A549 (cell line): ENCODE results near the gene MAP9. TPM values are rescaled to one million over a fixed set of nuclear protein-coding genes. Genes with fewer than 3 reads are reported as not detected.
"Not testable (repeated sequence)": the region's sequence is repeated elsewhere in the genome, so short reads cannot be mapped to it uniquely, and the experiment has no call there.

Source experiments
- ATAC-seq, 2 experiments: fragments of 200-7000 bp in 1 of 2; fragments of >200 bp in 1 of 2; cut with Nextera tagmentation in 1 of 2; cut with Tn5 transposase in 1 of 2; 3 replicates each; pipeline versions ENCODE4 v1.8.0 to v1.9.1; 2018 to 2020; ENCODE audit warnings: mild to moderate bottlenecking in 1 of 2, moderate library complexity in 1 of 2
- CTCF ChIA-PET: fragments of 300-600 bp; sonication (Branson Sonifier 250); formaldehyde crosslinking; extraction: SDS; loops from one replicate; lab custom pipeline; 2021; ENCODE audit warnings: antibody characterized with exemption, inconsistent platforms; lab: Yijun Ruan, JAX
- POLR2A ChIA-PET: fragments of 350-600 bp; formaldehyde crosslinking; extraction: SDS; loops from one replicate; lab custom pipeline; 2021; ENCODE audit warnings: antibody characterized with exemption, inconsistent platforms; lab: Yijun Ruan, JAX
- DNase-seq, 2 experiments: peaks; one replicate each; pipeline versions ENCODE4 v3.0.0 to v3.0.0-alpha.2; 2011 to 2016; ENCODE audit warnings: low read depth in 1 of 2, low spot score in 1 of 2
- FAIRE-seq: peaks from 2 replicates; lab custom pipeline; 2011; peaks lifted over from hg19 to GRCh38; lab: Jason Lieb, UNC
- H3K27ac ChIP-seq, 2 experiments: fragments of >200 bp; sonication (Bioruptor Twin); formaldehyde crosslinking; 3 replicates each; pipeline ENCODE4 v1.5.1; 2016 to 2017
- H3K4me1 ChIP-seq: fragments of >200 bp; sonication (Bioruptor Twin); formaldehyde crosslinking; 3 replicates; pipeline ENCODE4 v1.6.1; 2016
- H3K4me2 ChIP-seq: fragments of >200 bp; sonication (Bioruptor Twin); formaldehyde crosslinking; 3 replicates; pipeline ENCODE4 v1.6.1; 2016
- H3K4me3 ChIP-seq: fragments of >200 bp; sonication (Bioruptor Twin); formaldehyde crosslinking; 3 replicates; pipeline ENCODE4 v1.5.1; 2016
- H3K9me3 ChIP-seq: fragments of >200 bp; sonication (Bioruptor Twin); formaldehyde crosslinking; 3 replicates; pipeline ENCODE4 v1.6.1; 2016
- BHLHE40 ChIP-seq: IDR thresholded peaks from 2 replicates; pipeline ENCODE4 v1.6.1; 2012; ENCODE audit warnings: low read depth, low read length, inconsistent platforms
- CEBPB ChIP-seq, 2 experiments: fragments of >200 bp in 1 of 2; sonication (Bioruptor Twin) in 1 of 2; formaldehyde crosslinking in 1 of 2; IDR thresholded peaks; 2 replicates each; pipeline ENCODE4 v1.6.1; 2012 to 2016
- CHD2 ChIP-seq: fragments of 150-350 bp; IDR thresholded peaks from 2 replicates; pipeline ENCODE4 v1.6.1; 2014; ENCODE audit warnings: low read length; ENCODE audit not compliant: partially characterized antibody
- FOSL2 ChIP-seq, 2 experiments: fragments of 450-650 bp in 1 of 2; fragments of >200 bp in 1 of 2; sonication (Bioruptor Twin) in 1 of 2; formaldehyde crosslinking; IDR thresholded peaks; 2 replicates each; pipeline versions ENCODE4 v1.5.0 to v1.6.1; 2016 to 2020; ENCODE audit warnings: mild to moderate bottlenecking in 1 of 2, moderate library complexity in 1 of 2
- FOXS1 ChIP-seq: fragments of 250-450 bp; sonication (Bioruptor Pico); IDR thresholded peaks from 2 replicates; pipeline ENCODE4 v1.5.0; 2020; ENCODE audit warnings: mild to moderate bottlenecking, moderate library complexity
- HOXA7 ChIP-seq: fragments of 250-450 bp; sonication (Bioruptor Pico); IDR thresholded peaks from 2 replicates; pipeline ENCODE4 v1.5.0; 2020; ENCODE audit warnings: mild to moderate bottlenecking, moderate library complexity
- HOXB5 ChIP-seq: fragments of 250-450 bp; sonication (Bioruptor Pico); IDR thresholded peaks from 2 replicates; pipeline ENCODE4 v1.5.0; 2020; ENCODE audit warnings: mild to moderate bottlenecking, moderate library complexity
- JUN ChIP-seq, 2 experiments: fragments of >200 bp; sonication (Bioruptor Twin); formaldehyde crosslinking; IDR thresholded peaks; 2 replicates in 1 of 2; 3 replicates in 1 of 2; pipeline ENCODE4 v1.6.1; 2016 to 2017
- KDM1A ChIP-seq: fragments of 200-600 bp; sonication (generic); IDR thresholded peaks from 2 replicates; pipeline ENCODE4 v1.6.1; 2016; ENCODE audit warnings: low read depth, mild to moderate bottlenecking
- KDM5A ChIP-seq: fragments of 200-600 bp; sonication (generic); IDR thresholded peaks from 2 replicates; pipeline ENCODE4 v1.6.1; 2016; ENCODE audit warnings: antibody characterized with exemption, mild to moderate bottlenecking
- MAFK ChIP-seq: fragments of 450-650 bp; IDR thresholded peaks from 2 replicates; pipeline ENCODE4 v1.6.1; 2014; ENCODE audit not compliant: partially characterized antibody
- MAZ ChIP-seq: fragments of 150-350 bp; IDR thresholded peaks from 2 replicates; pipeline ENCODE4 v1.6.1; 2014; ENCODE audit warnings: antibody characterized with exemption, low read depth, low read length, borderline replicate concordance
- NR3C1 ChIP-seq: fragments of >200 bp; sonication (Bioruptor Twin); formaldehyde crosslinking; IDR thresholded peaks from 3 replicates; pipeline ENCODE4 v1.6.1; 2017
- PHF8 ChIP-seq: fragments of 200-600 bp; sonication (generic); IDR thresholded peaks from 2 replicates; pipeline ENCODE4 v1.6.1; 2016; ENCODE audit warnings: low read depth, mild to moderate bottlenecking, antibody characterized with exemption, moderate library complexity, borderline replicate concordance
- POLR2A ChIP-seq: IDR thresholded peaks from 2 replicates; pipeline ENCODE4 v1.6.1; 2012; ENCODE audit warnings: mild to moderate bottlenecking, low read length
- RAD21 ChIP-seq, 2 experiments: fragments of >200 bp in 1 of 2; sonication (Bioruptor Twin) in 1 of 2; formaldehyde crosslinking in 1 of 2; IDR thresholded peaks in 1 of 2; conservative IDR thresholded peaks in 1 of 2; 2 replicates in 1 of 2; 3 replicates in 1 of 2; pipeline ENCODE4 v1.6.1; 2012 to 2018; ENCODE audit warnings: inconsistent platforms in 1 of 2
- RCOR1 ChIP-seq: fragments of 150-350 bp; IDR thresholded peaks from 2 replicates; pipeline ENCODE4 v1.6.1; 2014; ENCODE audit warnings: antibody characterized with exemption, low read length, low read depth
- RFX5 ChIP-seq: fragments of 450-650 bp; IDR thresholded peaks from 2 replicates; pipeline ENCODE4 v1.7.1; 2014; ENCODE audit warnings: antibody characterized with exemption, mild to moderate bottlenecking, moderate library complexity
- RNF2 ChIP-seq: fragments of 200-600 bp; sonication (generic); IDR thresholded peaks from 2 replicates; pipeline ENCODE4 v1.6.1; 2016; ENCODE audit warnings: low read depth, mild to moderate bottlenecking, antibody characterized with exemption, moderate library complexity, borderline replicate concordance
- SREBF2 ChIP-seq: fragments of 450-650 bp; IDR thresholded peaks from 2 replicates; pipeline ENCODE4 v1.6.1; 2014; ENCODE audit warnings: mild to moderate bottlenecking, moderate library complexity
- TFCP2L1 ChIP-seq: fragments of 250-450 bp; sonication (Bioruptor Pico); IDR thresholded peaks from 2 replicates; pipeline ENCODE4 v1.5.0; 2021; ENCODE audit warnings: mild to moderate bottlenecking
- ZC3H11A ChIP-seq: fragments of 450-650 bp; IDR thresholded peaks from 2 replicates; pipeline ENCODE4 v1.6.1; 2014; ENCODE audit warnings: antibody characterized with exemption, mild to moderate bottlenecking
- ZFP36 ChIP-seq: fragments of 450-650 bp; IDR thresholded peaks from 2 replicates; pipeline ENCODE4 v1.6.1; 2014; ENCODE audit warnings: borderline replicate concordance; ENCODE audit not compliant: partially characterized antibody
- WGBS: methylation state at CpG from one replicate; pipeline ENCODE4 v1.1.6; 2017; ENCODE audit errors: missing lambda C conversion rate; 5-methylcytosine and 5-hydroxymethylcytosine counted together
- polyA minus RNA-seq: library from RNA; depleted of rRNA, polyadenylated mRNA; stranded (reverse); fragments of >200 nt; gene quantifications from 2 replicates; pipeline ENCODE4 v1.2.3, GENCODE V29; 2011; rRNA and poly(A)+ RNA removed
- polyA plus RNA-seq, 4 experiments: library from polyadenylated mRNA; depleted of rRNA in 3 of 4; stranded (reverse); fragments of >200 nt; fragmentation: RNase III in 1 of 4; extraction: RNeasy Plus Mini Kit Qiagen cat#74134 plus additional on column Dnase treatment in 1 of 4; gene quantifications; 2 replicates in 3 of 4; 3 replicates in 1 of 4; pipeline ENCODE4 v1.2.3, GENCODE V29; 2011 to 2017
- TF ChIP-seq, protein P1 (sequence below): fragments of 450-650 bp; IDR thresholded peaks from 2 replicates; pipeline ENCODE4 v1.6.1; 2014; ENCODE audit warnings: antibody characterized with exemption
- TF ChIP-seq, protein P2 (sequence below): fragments of >200 bp; sonication (Bioruptor Twin); formaldehyde crosslinking; IDR thresholded peaks from 3 replicates; pipeline ENCODE4 v1.6.1; 2016
- TF ChIP-seq, protein P3 (sequence below): IDR thresholded peaks from 2 replicates; pipeline ENCODE4 v1.6.1; 2012; ENCODE audit warnings: low read depth, borderline replicate concordance
- TF ChIP-seq, protein P4 (sequence below): fragments of >200 bp; sonication (Bioruptor Twin); formaldehyde crosslinking; IDR thresholded peaks from 2 replicates; pipeline ENCODE4 v1.6.1; 2016
- TF ChIP-seq, protein P5 (sequence below): IDR thresholded peaks from 2 replicates; pipeline ENCODE4 v1.6.1; 2012

The MAP9 gene
- polyA plus RNA-seq (2011; rRNA removed) = 11.4 and 18.1 TPM in 2 replicates
- 1.6 and 1.7 TPM in 2 replicates for polyA plus RNA-seq (2012; cell fraction: cytosol; rRNA removed)
- 1.8 and 2.2 TPM in 2 replicates for polyA plus RNA-seq (2012; cell fraction: nucleus; rRNA removed)
- polyA plus RNA-seq (2017; fragmentation: RNase III; extraction: RNeasy Plus Mini Kit Qiagen cat#74134 plus additional on column Dnase treatment) = 8.2 to 8.8 TPM (median 8.7 TPM) in 3 replicates
- polyA minus RNA-seq = 2.9 and 3.6 TPM in 2 replicates

DNA sequence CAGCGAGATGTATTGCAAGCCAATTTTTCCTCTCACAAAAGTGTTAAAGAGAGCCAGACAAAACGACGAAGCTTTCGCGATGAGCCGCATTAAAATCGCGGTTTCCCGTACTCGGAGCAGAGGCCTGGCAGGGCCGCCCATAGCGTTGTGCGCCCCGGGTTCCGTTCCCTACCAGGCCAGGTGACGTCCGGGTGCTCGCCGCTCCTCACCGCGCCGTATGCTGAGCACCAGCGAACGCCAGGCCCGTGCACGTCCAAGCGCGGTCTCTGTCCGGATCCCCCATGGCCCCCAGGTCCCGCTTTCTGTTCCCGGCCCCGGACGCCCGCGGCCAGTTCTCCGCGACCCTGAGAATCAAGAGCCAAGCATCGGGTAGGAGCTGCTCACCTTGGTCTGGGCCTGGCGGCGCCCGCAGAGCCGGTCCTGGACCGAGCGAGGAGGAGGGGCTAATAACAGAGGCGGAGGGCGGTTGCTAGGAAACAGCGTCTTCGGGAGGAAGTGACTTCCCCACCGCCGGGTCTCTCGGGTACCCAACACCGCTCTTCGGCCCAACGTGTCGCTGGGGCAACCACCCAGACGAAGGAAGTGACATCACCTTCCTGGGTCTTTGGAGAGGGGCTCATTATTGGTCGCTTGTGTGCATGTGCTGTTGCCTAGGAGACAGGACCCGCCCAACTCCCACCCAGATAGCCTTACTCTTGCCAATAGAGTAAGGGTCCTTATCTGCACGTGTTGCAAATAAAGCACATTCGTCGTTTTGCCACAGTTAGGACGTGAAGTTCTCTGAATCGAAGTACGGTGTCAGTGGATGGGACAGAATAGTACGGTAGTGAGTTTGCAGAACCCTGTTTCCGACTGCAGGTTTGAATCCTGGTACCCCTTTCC is at the start of gene MAP9:
Gene MAP9, minus strand, starts transcription at position 579 of the 882 bp plus-strand sequence. CDS start 1,115 bp downstream, outside the sequence.
- H3K9me3 ChIP-seq = no peaks in the 10 kb centered on the region
- H3K4me1 ChIP-seq = peaks cover 14% of the 10 kb centered on the region; the same call in 2 of the 3 replicates
- peak within 1 kb of the TSS; percentile 80 for H3K4me2 ChIP-seq
- CTCF ChIA-PET = no interaction called here
- peak; percentile 70 to 94 for DNase-seq
- POLR2A ChIA-PET = no interaction called here
- no peak for TF ChIP-seq BHLHE40
- no peak for TF ChIP-seq HOXA7
- peak; percentile 59; the same call in 1 of the 2 replicates for TF ChIP-seq PHF8
- no peak for TF ChIP-seq RAD21 (conservative IDR thresholded peaks at IDR 0.05 in 1 of 2, IDR thresholded peaks at IDR 0.05 in 1 of 2)
- peak; percentile 57; the same call in 1 of the 2 replicates for TF ChIP-seq KDM5A
- TF ChIP-seq JUN (IDR thresholded peaks at IDR 0.05) = no peak
- TF ChIP-seq, protein P1, sequence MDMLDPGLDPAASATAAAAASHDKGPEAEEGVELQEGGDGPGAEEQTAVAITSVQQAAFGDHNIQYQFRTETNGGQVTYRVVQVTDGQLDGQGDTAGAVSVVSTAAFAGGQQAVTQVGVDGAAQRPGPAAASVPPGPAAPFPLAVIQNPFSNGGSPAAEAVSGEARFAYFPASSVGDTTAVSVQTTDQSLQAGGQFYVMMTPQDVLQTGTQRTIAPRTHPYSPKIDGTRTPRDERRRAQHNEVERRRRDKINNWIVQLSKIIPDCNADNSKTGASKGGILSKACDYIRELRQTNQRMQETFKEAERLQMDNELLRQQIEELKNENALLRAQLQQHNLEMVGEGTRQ = peak; percentile 46
- TF ChIP-seq NR3C1 = no peak
- TF ChIP-seq, protein P2, sequence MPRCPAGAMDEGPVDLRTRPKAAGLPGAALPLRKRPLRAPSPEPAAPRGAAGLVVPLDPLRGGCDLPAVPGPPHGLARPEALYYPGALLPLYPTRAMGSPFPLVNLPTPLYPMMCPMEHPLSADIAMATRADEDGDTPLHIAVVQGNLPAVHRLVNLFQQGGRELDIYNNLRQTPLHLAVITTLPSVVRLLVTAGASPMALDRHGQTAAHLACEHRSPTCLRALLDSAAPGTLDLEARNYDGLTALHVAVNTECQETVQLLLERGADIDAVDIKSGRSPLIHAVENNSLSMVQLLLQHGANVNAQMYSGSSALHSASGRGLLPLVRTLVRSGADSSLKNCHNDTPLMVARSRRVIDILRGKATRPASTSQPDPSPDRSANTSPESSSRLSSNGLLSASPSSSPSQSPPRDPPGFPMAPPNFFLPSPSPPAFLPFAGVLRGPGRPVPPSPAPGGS = no peak
- TF ChIP-seq TFCP2L1 (CRISPR knock-in tag) = no peak
- TF ChIP-seq ZC3H11A = no peak
- TF ChIP-seq RFX5 = peak; percentile 70; the same call in 1 of the 2 replicates
- TF ChIP-seq KDM1A = 0 out of 2 replicates have a peak, but pooled peaks have one; percentile 31
- no peak for TF ChIP-seq RNF2
- TF ChIP-seq ZFP36 = no peak
- TF ChIP-seq POLR2A = peak; percentile 33
- TF ChIP-seq SREBF2 = no peak
- TF ChIP-seq MAZ = no peak
- H3K4me3 ChIP-seq = peak within 1 kb of the TSS; percentile 79
- peak; percentile 46 for FAIRE-seq
- peak within 1 kb of the TSS; percentile 71 to 76 for H3K27ac ChIP-seq
- ATAC-seq = peak; percentile 97 to 99
- 5% methylated on average over 24 of the region's 66 CpGs for WGBS

DNA sequence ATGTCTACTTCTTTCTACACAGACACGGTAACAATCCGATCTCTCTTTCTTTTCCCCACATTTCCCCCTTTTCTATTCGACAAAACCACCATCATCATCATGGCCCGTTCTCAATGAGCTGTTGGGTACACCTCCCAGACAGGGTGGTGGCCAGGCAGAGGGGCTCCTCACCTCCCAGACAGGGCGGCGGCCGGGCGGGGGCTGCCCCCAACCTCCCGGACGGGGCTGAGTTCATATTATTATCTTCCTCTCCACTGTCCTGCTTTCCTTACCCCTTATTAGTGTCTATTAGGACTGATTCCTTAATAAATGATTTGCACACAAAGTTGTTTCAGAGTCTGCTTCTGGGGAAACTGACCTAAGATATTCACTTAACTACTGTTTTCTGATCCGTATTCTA is 48.0 kb upstream of the MAP9 start:
- H3K4me1 ChIP-seq = peaks cover 11% of the 10 kb centered on the region
- ATAC-seq, DNase-seq, H3K9me3 ChIP-seq, H3K4me2 ChIP-seq, POLR2A ChIA-PET, CTCF ChIA-PET, FAIRE-seq, H3K4me3 ChIP-seq, H3K27ac ChIP-seq: not testable (repeated sequence)
- 60% methylated on average over 10 of the region's 11 CpGs for WGBS

DNA sequence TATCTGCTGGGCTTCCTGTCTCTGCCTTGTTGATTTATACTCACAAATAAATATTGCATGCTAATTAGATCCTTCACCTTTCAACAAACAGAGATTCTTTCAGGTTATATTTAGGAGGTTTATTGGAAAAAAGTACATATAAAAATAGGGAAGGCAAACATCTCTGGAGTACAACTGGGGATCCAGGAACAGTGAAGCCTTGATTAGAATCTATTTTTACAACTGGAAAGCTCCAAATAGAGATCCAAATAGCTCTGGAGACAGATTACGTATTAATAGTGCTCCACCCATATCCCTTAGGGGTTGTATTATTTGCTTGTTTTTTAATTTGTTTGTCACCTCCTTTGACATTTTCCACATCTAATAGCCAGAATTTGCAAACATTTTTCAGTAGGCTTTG is 46.9 kb upstream of the MAP9 start:
- Histone ChIP-seq H3K27ac (no peak overlapping the region), H3K4me1 (peaks cover 11% of the 10 kb centered on the region), H3K9me3 (no peaks in the 10 kb centered on the region), H3K4me2 (no peak overlapping the region), H3K4me3 (no peak overlapping the region)
- ChIA-PET POLR2A (no interaction called here), CTCF (no interaction called here)
- DNase-seq (no peak), ATAC-seq (no peak), FAIRE-seq (no peak)
- WGBS = 86% methylated on average over 1 of the region's 1 CpG
- TF ChIP-seq HOXB5 (CRISPR knock-in tag) = no peak
- TF ChIP-seq JUN (IDR thresholded peaks at IDR 0.05) = no peak
- TF ChIP-seq, protein P3, sequence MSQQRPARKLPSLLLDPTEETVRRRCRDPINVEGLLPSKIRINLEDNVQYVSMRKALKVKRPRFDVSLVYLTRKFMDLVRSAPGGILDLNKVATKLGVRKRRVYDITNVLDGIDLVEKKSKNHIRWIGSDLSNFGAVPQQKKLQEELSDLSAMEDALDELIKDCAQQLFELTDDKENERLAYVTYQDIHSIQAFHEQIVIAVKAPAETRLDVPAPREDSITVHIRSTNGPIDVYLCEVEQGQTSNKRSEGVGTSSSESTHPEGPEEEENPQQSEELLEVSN = no peak
- TF ChIP-seq, protein P4, sequence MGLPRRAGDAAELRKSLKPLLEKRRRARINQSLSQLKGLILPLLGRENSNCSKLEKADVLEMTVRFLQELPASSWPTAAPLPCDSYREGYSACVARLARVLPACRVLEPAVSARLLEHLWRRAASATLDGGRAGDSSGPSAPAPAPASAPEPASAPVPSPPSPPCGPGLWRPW = no peak
- TF ChIP-seq HOXA7 = no peak
- TF ChIP-seq CHD2 = no peak
- no peak for TF ChIP-seq FOSL2 (IDR thresholded peaks at IDR 0.05)
- TF ChIP-seq FOSL2 (CRISPR knock-in tag; IDR thresholded peaks at IDR 0.05) = no peak
- TF ChIP-seq FOXS1 (CRISPR knock-in tag) = no peak
- no peak for TF ChIP-seq ZC3H11A
- no peak for TF ChIP-seq NR3C1
- TF ChIP-seq ZFP36 = no peak
- TF ChIP-seq, protein P5, sequence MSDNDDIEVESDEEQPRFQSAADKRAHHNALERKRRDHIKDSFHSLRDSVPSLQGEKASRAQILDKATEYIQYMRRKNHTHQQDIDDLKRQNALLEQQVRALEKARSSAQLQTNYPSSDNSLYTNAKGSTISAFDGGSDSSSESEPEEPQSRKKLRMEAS = no peak
- no peak for TF ChIP-seq RCOR1
- no peak for TF ChIP-seq MAFK
- no peak for TF ChIP-seq CEBPB (IDR thresholded peaks at IDR 0.05)
